Superior temporal gyrus (tissue), 1 donor: ENCODE measurements around the gene TOP2A.

ENCODE experiments used
- DNase-seq: peaks from one replicate; pipeline ENCODE4 v3.0.0-alpha.2; 2016; ENCODE audit errors: extremely low spot score

Gene TOP2A

GRCh38 chr17:40358323-40359038, 59.2 kb downstream of the TOP2A start:
- DNase-seq = peak; percentile 97

- no peak for DNase-seq
Observed at GRCh38 chr17:40356990-40357881, 60.5 kb downstream of the TOP2A start.

DNA sequence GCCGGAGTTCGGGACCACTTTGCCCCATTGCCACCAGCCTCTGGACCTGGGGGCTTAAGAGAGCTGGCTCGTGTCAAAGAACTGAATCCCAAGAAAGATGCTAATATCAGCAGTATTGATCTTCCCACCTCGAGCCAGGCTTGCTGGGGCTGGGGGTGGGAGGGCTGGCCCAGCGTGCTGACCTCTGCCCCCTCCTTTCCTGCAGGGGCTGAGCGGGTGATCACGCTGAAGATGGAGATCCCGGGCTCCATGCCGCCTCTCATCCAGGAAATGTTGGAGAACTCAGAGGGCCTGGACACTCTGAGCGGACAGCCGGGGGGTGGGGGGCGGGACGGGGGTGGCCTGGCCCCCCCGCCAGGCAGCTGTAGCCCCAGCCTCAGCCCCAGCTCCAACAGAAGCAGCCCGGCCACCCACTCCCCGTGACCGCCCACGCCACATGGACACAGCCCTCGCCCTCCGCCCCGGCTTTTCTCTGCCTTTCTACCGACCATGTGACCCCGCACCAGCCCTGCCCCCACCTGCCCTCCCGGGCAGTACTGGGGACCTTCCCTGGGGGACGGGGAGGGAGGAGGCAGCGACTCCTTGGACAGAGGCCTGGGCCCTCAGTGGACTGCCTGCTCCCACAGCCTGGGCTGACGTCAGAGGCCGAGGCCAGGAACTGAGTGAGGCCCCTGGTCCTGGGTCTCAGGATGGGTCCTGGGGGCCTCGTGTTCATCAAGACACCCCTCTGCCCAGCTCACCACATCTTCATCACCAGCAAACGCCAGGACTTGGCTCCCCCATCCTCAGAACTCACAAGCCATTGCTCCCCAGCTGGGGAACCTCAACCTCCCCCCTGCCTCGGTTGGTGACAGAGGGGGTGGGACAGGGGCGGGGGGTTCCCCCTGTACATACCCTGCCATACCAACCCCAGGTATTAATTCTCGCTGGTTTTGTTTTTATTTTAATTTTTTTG, 61.6 kb downstream of the TOP2A start:
- DNase-seq = no peak

GRCh38 chr17:40355123-40355803, 62.4 kb downstream of the TOP2A start:
- DNase-seq = no peak

GRCh38 chr17:40354221-40355122, 63.2 kb downstream of the TOP2A start:
- DNase-seq = no peak

- DNase-seq = no peak
Observed at GRCh38 chr17:40352779-40353394, 64.8 kb downstream of the TOP2A start.

- DNase-seq = no peak
Observed at GRCh38 chr17:40352237-40352778, 65.4 kb downstream of the TOP2A start.

DNA sequence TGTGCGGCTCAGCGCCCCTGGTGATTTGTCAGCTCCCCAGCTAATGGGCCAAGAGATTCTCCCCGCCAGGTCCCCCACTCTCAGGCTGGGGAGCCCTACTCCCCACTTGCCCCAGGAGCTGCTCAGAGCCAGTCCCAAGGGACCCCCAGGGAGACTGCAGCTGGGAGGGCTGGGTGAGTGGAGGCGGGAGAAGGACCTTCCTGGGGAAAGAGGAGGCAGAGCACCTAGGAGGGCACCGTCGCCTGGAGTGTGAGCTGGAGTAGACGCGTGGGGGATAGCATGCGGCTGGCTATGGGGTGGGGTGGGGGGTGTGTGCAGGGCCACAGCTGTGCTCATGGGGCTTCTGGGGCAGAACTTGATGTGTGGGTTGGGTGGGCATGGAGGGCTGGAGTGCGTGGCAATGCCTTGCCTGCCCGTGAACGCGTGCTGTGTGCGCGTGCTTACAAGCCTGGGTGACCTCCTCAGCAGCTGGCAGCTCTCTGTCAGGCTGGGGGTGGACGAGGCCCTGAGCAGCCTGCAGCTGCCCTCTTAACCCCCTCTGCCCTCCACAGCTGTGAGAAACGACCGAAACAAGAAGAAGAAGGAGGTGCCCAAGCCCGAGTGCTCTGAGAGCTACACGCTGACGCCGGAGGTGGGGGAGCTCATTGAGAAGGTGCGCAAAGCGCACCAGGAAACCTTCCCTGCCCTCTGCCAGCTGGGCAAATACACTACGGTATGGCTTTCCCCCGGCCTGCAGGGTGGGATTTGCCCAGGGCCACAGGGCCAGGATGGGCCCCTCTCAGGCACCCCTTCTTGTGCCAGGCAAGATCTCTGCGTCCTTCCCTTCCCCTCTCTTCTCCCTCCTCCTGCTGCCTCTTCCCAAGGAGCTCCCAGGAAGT, 66.1 kb downstream of the TOP2A start:
- DNase-seq = no peak

DNA sequence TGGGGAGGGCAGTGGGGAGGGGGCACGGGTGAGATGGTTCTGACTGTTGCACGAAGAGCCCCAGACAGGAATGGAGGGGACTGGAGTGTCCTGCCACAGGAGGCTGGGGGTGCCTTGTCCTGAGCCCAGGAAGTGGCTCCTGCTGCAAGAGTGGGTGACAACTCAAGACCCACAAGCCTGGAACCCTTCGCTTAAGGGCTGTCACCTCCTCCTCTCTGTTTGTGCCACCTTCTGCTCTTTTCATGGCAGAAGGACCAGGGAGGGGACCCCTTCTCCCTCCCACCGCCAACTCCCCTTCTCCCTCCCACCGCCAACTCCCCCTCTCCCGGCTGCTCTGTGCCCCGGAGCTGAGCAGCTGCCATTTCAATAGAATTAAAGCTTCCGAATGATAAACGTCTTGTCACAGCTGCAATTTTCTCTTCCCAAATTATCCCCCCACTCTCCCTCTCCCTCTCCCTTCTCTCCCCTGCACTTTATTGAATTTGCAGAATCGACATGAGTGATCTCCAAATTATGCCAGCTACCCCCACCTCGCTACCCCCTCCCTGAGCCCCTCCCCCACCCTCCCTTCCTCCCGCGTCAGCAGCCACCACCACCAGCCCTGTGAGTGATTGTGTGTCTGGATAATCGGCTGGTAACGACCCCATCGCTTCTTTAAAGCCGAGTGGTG, 66.9 kb downstream of the TOP2A start:
- no peak for DNase-seq

DNA sequence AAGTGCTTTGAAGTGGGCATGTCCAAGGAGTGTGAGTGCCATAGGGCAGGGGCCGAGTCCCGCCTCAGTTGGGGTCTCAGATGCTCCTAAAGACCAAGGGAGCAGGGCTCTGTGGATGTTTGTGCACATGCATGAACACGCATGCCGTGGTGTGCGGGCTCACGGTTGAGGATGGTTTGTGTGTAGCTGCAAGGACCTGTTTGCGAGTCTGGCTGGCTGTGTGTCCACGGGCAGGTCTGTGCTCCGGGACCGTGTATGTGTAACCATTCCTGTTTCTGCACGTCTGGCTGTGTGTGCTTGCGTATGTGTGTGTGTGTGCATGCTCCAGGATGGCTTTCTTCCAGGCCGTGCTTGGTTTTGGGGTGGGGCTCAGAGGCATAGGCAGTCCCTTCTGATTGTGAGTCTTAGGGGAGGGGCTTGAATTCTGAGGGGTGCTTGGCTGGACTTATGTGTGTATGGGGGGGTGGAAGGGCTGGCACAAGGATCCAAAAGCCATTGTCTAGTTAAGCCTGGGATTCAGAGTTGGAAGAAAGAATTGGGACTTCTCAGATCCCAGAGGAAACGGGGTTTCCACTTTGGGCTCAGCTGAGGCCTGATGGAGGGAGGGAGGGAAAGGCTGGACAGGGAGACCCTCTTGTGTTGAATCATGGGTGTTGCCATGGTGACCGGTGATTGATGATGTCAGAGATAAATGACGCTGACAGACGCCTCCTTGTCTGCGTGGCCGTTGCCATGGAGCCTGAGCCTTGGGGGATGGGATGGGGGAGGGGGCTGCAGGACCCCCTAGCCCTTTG, 67.6 kb downstream of the TOP2A start:
- DNase-seq = no peak

DNA sequence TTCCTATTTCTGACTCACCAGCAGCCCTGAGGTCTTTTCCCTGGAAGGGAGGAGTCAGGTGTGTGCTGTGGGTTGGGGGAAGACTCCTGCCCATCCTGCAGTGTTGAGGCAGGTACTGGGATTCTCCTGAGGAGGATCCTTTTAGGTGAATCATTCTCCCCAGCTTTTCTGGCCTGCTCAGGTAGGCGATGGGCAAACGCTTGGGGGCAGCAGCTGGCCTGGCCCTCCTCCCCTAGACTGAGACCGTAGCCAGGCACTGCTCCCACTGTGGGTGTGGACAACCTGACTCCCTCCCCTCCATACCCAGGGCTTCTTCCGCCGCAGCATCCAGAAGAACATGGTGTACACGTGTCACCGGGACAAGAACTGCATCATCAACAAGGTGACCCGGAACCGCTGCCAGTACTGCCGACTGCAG, 68.2 kb downstream of the TOP2A start:
- DNase-seq = no peak

GRCh38 chr17:40348562-40349476, 68.9 kb downstream of the TOP2A start:
- DNase-seq = no peak

DNA sequence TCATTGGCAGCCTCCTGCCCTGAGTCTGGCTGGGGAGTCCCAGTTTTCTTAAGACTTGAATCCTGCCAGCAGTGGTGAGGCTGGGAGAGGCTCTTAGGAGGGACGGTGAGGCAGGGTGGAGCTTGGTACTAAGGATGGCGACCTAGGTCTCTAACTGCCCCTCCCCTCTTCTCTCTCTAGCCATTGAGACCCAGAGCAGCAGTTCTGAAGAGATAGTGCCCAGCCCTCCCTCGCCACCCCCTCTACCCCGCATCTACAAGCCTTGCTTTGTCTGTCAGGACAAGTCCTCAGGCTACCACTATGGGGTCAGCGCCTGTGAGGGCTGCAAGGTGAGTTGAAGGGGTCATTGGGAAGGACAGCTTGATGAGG, 69.6 kb downstream of the TOP2A start:
- no peak for DNase-seq

DNA sequence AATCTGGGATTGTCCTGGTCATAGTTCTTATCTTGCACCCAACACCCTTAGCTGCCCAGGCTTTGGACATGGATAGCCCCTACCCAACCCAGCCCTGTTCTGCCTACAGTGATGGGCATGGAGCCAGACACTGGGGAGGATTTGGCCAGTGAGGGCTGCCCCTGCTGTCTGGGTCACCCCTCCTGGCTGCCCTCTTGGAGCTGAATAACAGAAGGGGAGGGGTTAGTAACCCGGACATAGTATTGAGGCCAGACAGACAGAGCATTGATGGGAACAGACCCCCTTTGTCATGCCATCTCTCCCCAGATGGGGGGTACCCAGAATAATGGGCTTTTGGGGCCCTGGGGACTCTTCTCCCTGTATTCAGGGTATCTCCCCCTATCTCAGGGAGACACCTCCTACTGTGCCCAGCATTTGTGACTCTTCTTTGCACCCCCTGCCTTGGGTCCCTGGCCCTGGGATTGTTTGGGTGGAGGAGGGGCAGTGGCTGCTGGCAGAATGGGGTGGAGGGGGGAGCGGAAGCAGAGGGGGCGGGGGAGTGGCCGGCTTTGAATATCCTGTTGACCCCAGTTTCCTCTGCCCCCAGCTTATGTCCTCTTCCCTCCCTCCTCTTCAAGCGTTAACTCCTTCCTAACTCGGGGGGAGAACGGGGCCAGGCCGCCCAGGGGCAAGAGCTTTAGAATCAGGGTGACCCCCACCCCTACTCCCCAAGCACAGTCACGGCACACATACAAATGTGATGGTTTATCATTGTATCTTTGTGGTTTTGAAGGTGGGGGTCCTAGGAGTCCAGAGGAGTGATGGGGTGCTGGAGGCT, 70.2 kb downstream of the TOP2A start:
- DNase-seq = no peak

DNA sequence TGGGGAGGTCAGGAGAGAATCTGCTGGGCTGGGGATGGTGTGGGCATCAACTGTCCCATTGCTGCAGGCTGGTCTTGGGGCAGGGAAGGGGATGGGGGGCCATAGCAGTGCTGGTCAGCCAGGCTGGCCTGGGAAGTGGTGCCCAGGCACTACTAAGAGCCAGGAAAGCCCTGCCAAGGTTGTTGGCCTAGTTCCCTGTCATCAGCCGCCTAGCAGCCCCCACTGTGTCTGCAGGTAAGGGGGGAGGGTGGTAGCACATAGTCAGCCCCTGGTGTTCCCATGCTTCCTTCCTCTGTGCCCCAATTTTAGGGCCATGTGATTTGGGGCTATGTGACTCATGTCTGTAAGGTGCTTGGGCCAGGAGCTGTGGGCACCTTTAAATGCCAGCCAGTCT, 70.9 kb downstream of the TOP2A start:
- DNase-seq = no peak
